HFFc6 (cell line): ENCODE results near the gene DENND1A. TPM values are rescaled to one million over a fixed set of nuclear protein-coding genes. Genes with fewer than 3 reads are reported as not detected.

Experiments used
- DNase-seq: peaks from one replicate; pipeline ENCODE4 v3.0.0-alpha.2; 2018
- H3K27ac Mint-ChIP-seq: 2 replicates; pipeline ENCODE4 v1.8.0; 2020; ENCODE audit warnings: mild to moderate bottlenecking, mixed read lengths
- H3K27me3 Mint-ChIP-seq: 2 replicates; pipeline ENCODE4 v1.8.0; 2021; ENCODE audit warnings: mild to moderate bottlenecking, moderate library complexity, mixed read lengths; ENCODE audit not compliant: insufficient read depth
- H3K36me3 Mint-ChIP-seq: 2 replicates; pipeline ENCODE4 v1.8.0; 2021; ENCODE audit warnings: low read depth, mixed read lengths
- H3K4me1 Mint-ChIP-seq: 2 replicates; pipeline ENCODE4 v1.8.0; 2020; ENCODE audit warnings: low read depth, mixed read lengths
- H3K4me3 Mint-ChIP-seq: 2 replicates; pipeline ENCODE4 v1.8.0; 2020; ENCODE audit warnings: mild to moderate bottlenecking, moderate library complexity, mixed read lengths
- H3K9me3 Mint-ChIP-seq: 2 replicates; pipeline ENCODE4 v1.8.0; 2020; ENCODE audit warnings: mild to moderate bottlenecking, mixed read lengths
- total RNA-seq, 6 experiments: library from RNA; stranded (reverse); fragmentation: NEBNext Ultra II Directional; extraction: Animal tissue kit (Norgen Biotek cat#: 25700); gene quantifications; 2 replicates in 1 of 6; 3 replicates in 5 of 6; pipeline ENCODE4 v1.2.3, GENCODE V29; 2021
- TF ChIP-seq, protein P1 (sequence below): fragments of 200-600 bp; sonication (generic); IDR thresholded peaks from 2 replicates; pipeline ENCODE4 v1.5.0; 2021; ENCODE audit warnings: antibody characterized with exemption, mild to moderate bottlenecking

DENND1A gene
- total RNA-seq, 6 experiments from 2014 or later = 25.4 to 38.3 (median 30.3) TPM

DNA sequence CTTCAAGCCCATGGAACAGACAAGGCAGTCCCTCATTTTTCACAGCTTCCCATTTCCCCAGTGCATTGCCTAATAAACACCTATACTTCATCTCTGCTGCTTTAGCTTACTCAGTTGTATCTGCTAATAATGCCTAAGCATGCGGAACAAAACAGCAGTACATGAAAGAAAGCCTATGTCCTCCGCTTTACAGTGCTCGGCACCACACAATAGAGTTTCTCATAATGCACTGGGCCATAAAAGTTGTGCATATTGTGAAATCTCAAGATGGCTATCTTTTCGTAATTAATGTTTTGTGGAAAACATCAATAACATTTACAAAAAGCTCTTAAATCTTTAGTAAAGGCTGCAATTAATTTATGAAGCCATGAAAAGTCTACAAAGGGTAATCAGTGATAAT is 69.3 kb downstream of the DENND1A start:
- TF ChIP-seq, protein P1, sequence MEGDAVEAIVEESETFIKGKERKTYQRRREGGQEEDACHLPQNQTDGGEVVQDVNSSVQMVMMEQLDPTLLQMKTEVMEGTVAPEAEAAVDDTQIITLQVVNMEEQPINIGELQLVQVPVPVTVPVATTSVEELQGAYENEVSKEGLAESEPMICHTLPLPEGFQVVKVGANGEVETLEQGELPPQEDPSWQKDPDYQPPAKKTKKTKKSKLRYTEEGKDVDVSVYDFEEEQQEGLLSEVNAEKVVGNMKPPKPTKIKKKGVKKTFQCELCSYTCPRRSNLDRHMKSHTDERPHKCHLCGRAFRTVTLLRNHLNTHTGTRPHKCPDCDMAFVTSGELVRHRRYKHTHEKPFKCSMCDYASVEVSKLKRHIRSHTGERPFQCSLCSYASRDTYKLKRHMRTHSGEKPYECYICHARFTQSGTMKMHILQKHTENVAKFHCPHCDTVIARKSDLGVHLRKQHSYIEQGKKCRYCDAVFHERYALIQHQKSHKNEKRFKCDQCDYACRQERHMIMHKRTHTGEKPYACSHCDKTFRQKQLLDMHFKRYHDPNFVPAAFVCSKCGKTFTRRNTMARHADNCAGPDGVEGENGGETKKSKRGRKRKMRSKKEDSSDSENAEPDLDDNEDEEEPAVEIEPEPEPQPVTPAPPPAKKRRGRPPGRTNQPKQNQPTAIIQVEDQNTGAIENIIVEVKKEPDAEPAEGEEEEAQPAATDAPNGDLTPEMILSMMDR = no peak
- DNase-seq = no peak
- no peaks in the 10 kb centered on the region for H3K4me1 Mint-ChIP-seq
- no peaks in the 10 kb centered on the region for H3K9me3 Mint-ChIP-seq
- no peak overlapping the region for H3K4me3 Mint-ChIP-seq
- no peak overlapping the region for H3K27ac Mint-ChIP-seq
- H3K27me3 Mint-ChIP-seq = no peaks in the 10 kb centered on the region; the same call in 1 of the 2 replicates
- peaks cover 12% of the 10 kb centered on the region; the same call in 1 of the 2 replicates for H3K36me3 Mint-ChIP-seq

DNA sequence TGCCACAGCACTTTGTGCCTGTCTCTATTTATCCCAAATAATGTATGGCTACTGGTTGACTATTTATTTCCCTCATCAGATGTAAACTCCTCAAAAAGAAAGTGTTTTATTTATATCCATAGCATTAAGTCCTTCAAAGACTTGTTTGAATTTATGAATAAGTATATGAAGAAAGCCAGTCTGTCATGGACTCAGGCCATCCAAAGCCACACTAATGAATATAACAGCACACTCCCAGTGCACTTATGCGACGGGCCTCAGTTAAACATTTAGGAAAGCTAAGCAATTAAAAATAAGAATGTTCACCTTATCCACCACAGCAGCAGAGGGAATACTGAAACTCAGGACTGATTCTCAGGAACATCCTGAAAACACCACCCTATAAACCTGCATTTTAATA is 77.5 kb downstream of the DENND1A start:
- Mint-ChIP-seq H3K9me3 (peaks cover 11% of the 10 kb centered on the region), H3K4me1 (no peaks in the 10 kb centered on the region), H3K4me3 (no peak overlapping the region), H3K27ac (no peak overlapping the region), H3K27me3 (no peaks in the 10 kb centered on the region; the same call in 1 of the 2 replicates), H3K36me3 (peaks cover 22% of the 10 kb centered on the region)
- TF ChIP-seq, protein P1 = no peak
- DNase-seq = no peak

DNA sequence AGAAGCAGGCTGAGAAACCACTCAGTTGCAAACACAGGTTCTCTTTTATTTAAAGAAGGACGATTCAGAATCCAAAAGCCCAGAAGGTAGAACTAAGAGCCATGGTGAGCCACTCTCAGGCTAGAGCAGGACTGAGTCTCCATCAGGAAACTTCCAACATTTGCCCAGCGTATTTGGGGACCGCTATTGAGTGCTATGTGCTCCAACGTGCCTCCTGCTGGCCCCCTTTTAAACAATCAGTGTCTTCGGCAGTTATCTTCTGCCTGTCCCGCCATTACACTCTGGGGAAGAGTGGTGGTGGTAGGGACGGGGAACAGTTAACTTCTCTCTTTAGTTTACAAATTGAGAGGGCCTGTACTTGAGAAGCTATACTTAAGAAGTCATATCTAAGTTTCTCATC is 78.1 kb downstream of the DENND1A start:
- Mint-ChIP-seq H3K4me3 (no peak overlapping the region), H3K4me1 (no peaks in the 10 kb centered on the region), H3K27ac (no peak overlapping the region), H3K36me3 (peaks cover 24% of the 10 kb centered on the region), H3K27me3 (no peaks in the 10 kb centered on the region; the same call in 1 of the 2 replicates), H3K9me3 (peaks cover 16% of the 10 kb centered on the region)
- TF ChIP-seq, protein P1 = no peak
- no peak for DNase-seq

DNA sequence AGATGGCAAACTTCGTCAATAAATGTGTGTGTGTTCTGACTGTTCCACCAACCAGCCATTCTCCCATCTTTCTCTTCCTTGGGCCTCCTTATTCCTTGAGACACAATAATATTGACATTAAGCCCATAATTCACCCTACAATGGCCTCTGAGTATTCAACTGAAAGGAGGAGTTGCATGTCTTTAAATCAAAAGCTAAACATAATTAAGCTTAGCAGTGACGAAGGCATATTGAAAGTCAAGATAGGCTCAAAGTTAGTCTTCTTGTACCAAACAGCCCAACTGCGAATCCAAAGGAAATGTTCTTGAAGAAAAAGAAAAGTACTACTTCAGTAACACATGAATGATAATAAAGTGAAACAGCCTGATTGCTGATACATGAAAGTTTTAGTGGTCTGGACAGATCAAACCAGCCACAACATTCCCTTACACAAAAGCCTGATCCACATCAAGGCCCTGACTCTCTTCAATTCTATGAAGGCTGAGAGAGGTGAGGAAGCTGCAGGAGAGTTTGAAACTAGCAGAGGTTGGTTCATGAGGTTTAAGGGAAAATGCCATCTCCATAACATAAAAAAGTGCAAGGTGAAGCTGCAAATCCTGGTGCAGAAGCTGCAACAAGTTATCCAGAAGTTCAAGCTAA is 81.4 kb downstream of the DENND1A start:
- Mint-ChIP-seq H3K27me3 (no peaks in the 10 kb centered on the region; the same call in none of the 2 replicates), H3K4me1 (no peaks in the 10 kb centered on the region), H3K36me3 (peaks cover 40% of the 10 kb centered on the region), H3K9me3 (peaks cover 42% of the 10 kb centered on the region), H3K4me3 (no peak overlapping the region), H3K27ac (no peak overlapping the region)
- TF ChIP-seq, protein P1 = no peak
- no peak for DNase-seq

DNA sequence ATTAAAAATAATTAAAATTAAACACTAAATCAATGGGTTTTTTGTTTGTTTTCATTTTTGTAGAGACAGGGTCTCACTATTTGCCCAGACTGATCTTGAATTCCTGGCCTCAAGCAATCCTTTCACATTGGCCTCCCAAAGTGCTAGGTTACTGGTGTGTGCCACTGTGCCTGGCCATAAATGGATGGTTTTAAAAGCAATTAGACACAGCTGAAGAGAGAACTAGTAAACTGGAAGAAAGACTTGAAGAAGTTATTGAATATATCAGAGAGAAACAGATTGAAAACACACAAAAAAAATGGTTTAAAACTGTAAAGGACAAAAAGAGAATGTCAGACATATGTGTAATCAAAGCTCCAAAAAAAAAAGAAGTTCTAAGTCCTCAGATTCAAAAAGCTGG is 83.0 kb downstream of the DENND1A start:
- Mint-ChIP-seq H3K4me3 (no peak overlapping the region), H3K27ac (no peak overlapping the region), H3K27me3 (no peaks in the 10 kb centered on the region; the same call in none of the 2 replicates), H3K36me3 (peaks cover 54% of the 10 kb centered on the region), H3K9me3 (peaks cover 48% of the 10 kb centered on the region), H3K4me1 (no peaks in the 10 kb centered on the region)
- DNase-seq = no peak
- TF ChIP-seq, protein P1 = no peak
